ENCODE measurements around the gene KCNQ1. TPM values are rescaled to one million over a fixed set of nuclear protein-coding genes. Genes with fewer than 3 reads are reported as not detected.

The KCNQ1 gene
- total RNA-seq, 1 experiment from 2014 or later, result not detected

DNA sequence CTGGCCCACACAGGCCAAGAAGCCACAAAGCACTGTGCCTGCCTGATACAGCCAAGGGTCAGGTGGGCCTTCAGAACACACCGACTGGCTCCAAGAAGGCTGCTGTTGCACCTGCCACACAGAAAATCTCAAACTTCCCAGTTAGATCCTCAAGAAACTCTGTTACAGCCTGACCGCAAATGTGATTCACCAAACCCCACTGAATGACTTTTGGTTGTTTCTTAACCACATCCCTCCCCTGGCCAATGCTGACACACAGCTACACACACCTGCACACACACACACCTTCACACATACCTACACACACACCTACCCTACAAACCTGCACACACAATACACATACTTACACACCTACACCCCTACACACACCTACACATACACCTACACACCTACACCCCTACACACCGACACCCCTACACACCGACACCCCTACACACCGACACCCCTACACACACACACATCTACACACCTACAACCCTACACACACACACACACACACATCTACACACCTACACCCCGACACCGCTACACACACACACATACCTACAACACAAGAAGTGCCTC lies 409.3 kb downstream of the KCNQ1 start:
- TF ChIP-seq EZH2 (IDR thresholded peaks at IDR 0.05; ENCODE audit: low read depth), result no peak
- TF ChIP-seq, protein P1, sequence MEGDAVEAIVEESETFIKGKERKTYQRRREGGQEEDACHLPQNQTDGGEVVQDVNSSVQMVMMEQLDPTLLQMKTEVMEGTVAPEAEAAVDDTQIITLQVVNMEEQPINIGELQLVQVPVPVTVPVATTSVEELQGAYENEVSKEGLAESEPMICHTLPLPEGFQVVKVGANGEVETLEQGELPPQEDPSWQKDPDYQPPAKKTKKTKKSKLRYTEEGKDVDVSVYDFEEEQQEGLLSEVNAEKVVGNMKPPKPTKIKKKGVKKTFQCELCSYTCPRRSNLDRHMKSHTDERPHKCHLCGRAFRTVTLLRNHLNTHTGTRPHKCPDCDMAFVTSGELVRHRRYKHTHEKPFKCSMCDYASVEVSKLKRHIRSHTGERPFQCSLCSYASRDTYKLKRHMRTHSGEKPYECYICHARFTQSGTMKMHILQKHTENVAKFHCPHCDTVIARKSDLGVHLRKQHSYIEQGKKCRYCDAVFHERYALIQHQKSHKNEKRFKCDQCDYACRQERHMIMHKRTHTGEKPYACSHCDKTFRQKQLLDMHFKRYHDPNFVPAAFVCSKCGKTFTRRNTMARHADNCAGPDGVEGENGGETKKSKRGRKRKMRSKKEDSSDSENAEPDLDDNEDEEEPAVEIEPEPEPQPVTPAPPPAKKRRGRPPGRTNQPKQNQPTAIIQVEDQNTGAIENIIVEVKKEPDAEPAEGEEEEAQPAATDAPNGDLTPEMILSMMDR (conservative IDR thresholded peaks at IDR 0.05), result no peak
- H3K4me2 ChIP-seq, result no peak overlapping the region
- DNase-seq, result no peak

GRCh38 chr11:2855162-2855561 lies 410.4 kb downstream of the KCNQ1 start:
- Histone ChIP-seq H4K20me1 (ENCODE audit: insufficient read depth) (no peaks in the 10 kb centered on the region), H3K27me3 (ENCODE audit: insufficient read depth, low read depth) (no peaks in the 10 kb centered on the region), H3F3A (ENCODE audit: insufficient read depth, low read depth) (no peaks in the 10 kb centered on the region), H3K4me1 (replicated peaks; ENCODE audit: insufficient read depth) (no peaks in the 10 kb centered on the region), H3K9me3 (ENCODE audit: insufficient read depth, low read depth) (no peaks in the 10 kb centered on the region), H3K36me3 (ENCODE audit: low read depth) (no peaks in the 10 kb centered on the region), H3K4me3 (no peak overlapping the region), H3K27ac (no peak overlapping the region), H3K79me2 (ENCODE audit: low read depth) (no peaks in the 10 kb centered on the region), H3K9me2 (ENCODE audit: insufficient read depth) (no peaks in the 10 kb centered on the region), H3K4me2 (no peak overlapping the region), H2AFZ (no peak overlapping the region)
- TF ChIP-seq, protein P1 (conservative IDR thresholded peaks at IDR 0.05), result no peak
- TF ChIP-seq EZH2 (IDR thresholded peaks at IDR 0.05; ENCODE audit: low read depth), result no peak
- POLR2A ChIA-PET (ENCODE audit: unreplicated experiment), result no interaction called here
- BruUV-seq (replicated peaks), result no TSS peak
- CTCF ChIA-PET, result no interaction called here
- DNase-seq, result no peak
- intact Hi-C loops (cut with micrococcal nuclease; ENCODE audit: unreplicated experiment), result no loop called here

More for the DNA sequence above, 409.3 kb downstream of the KCNQ1 start:
- H3K9me2 ChIP-seq (ENCODE audit: insufficient read depth), result no peaks in the 10 kb centered on the region
- no peaks in the 10 kb centered on the region for H3K36me3 ChIP-seq (ENCODE audit: low read depth)
- no peaks in the 10 kb centered on the region for H3K4me1 ChIP-seq (replicated peaks; ENCODE audit: insufficient read depth)
- no peak overlapping the region for H3K4me3 ChIP-seq
- H2AFZ ChIP-seq, result no peak overlapping the region
- H3K27ac ChIP-seq, result no peak overlapping the region
- no peaks in the 10 kb centered on the region for H3K79me2 ChIP-seq (ENCODE audit: low read depth)
- no peaks in the 10 kb centered on the region for H4K20me1 ChIP-seq (ENCODE audit: insufficient read depth)
- H3K9me3 ChIP-seq (ENCODE audit: insufficient read depth, low read depth), result no peaks in the 10 kb centered on the region
- ChIA-PET CTCF (no interaction called here), POLR2A (ENCODE audit: unreplicated experiment) (no interaction called here)
- no TSS peak for BruUV-seq (replicated peaks)
- intact Hi-C loops (cut with micrococcal nuclease; ENCODE audit: unreplicated experiment), result no loop called here
- no peaks in the 10 kb centered on the region for H3K27me3 ChIP-seq (ENCODE audit: insufficient read depth, low read depth)
- H3F3A ChIP-seq (ENCODE audit: insufficient read depth, low read depth), result no peaks in the 10 kb centered on the region

DNA sequence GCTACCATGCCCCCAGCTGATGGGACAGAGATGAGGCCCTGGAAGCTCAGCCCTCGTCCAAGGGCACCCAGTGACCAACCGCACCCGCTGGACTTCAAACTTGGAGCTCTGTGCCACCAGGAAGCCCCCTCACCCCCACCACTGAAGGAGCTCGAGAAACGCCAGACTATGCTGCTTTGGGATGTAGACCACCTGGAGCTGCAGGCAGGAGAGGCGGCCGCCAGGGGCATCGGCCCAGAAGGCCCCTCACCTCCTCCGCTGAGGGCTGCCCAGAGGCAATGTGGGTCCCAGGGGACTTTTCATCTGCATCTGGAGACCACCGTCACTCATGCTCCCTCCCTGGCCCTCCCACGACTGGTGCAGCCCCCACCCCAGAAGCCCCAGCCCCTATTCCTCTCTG lies 412.5 kb downstream of the KCNQ1 start:
- ChIA-PET CTCF (interaction anchor here (0.6 kb wide), 1 partner anchor 1262 kb away, joined by 3 read pairs; no protein-coding TSS in a partner anchor), POLR2A (ENCODE audit: unreplicated experiment) (no interaction called here)
- intact Hi-C loops (cut with micrococcal nuclease; ENCODE audit: unreplicated experiment), result no loop called here
- Histone ChIP-seq H4K20me1 (ENCODE audit: insufficient read depth) (no peaks in the 10 kb centered on the region), H3K36me3 (ENCODE audit: low read depth) (no peaks in the 10 kb centered on the region), H3K79me2 (ENCODE audit: low read depth) (no peaks in the 10 kb centered on the region), H3K4me2 (no peak overlapping the region), H3K9me2 (ENCODE audit: insufficient read depth) (no peaks in the 10 kb centered on the region), H3K27ac (no peak overlapping the region), H3K4me3 (no peak overlapping the region), H3K9me3 (ENCODE audit: insufficient read depth, low read depth) (no peaks in the 10 kb centered on the region), H3K27me3 (ENCODE audit: insufficient read depth, low read depth) (no peaks in the 10 kb centered on the region), H2AFZ (no peak overlapping the region), H3K4me1 (replicated peaks; ENCODE audit: insufficient read depth) (peaks cover 9% of the 10 kb centered on the region; the same call in 1 of the 2 replicates), H3F3A (ENCODE audit: insufficient read depth, low read depth) (no peaks in the 10 kb centered on the region)
- BruUV-seq (replicated peaks), result no TSS peak
- DNase-seq, result no peak
- TF ChIP-seq, protein P1 (conservative IDR thresholded peaks at IDR 0.05), result no peak
- TF ChIP-seq EZH2 (IDR thresholded peaks at IDR 0.05; ENCODE audit: low read depth), result no peak
